Daoy (cell line): ENCODE data around the gene LDLRAD2. TPM values are rescaled to one million over a fixed set of nuclear protein-coding genes. Genes with fewer than 3 reads are reported as not detected.

ENCODE experiments used
- DNase-seq: peaks from one replicate; pipeline ENCODE4 v3.0.0-alpha.2; 2015; ENCODE audit warnings: low read depth
- total RNA-seq: library from RNA; depleted of rRNA; stranded (reverse); fragments of >200 nt; shearing (Covaris generic); gene quantifications from 2 replicates; pipeline ENCODE4 v1.2.3, GENCODE V29; 2014; rRNA removed

The LDLRAD2 gene
- total RNA-seq, 1 experiment from 2014 or later, result not detected

- DNase-seq, result no peak
Measured at GRCh38 chr1:21860971-21861370, 48.9 kb downstream of the LDLRAD2 start.

- DNase-seq, result peak; percentile 56
Measured at GRCh38 chr1:21861602-21862429, 49.8 kb downstream of the LDLRAD2 start.

GRCh38 chr1:21863981-21864380 is 51.9 kb downstream of the LDLRAD2 start:
- DNase-seq, result no peak

GRCh38 chr1:21864730-21865129 is 52.7 kb downstream of the LDLRAD2 start:
- DNase-seq, result no peak

- DNase-seq, result no peak
Measured at GRCh38 chr1:21865609-21865942, 53.5 kb downstream of the LDLRAD2 start.

- DNase-seq, result no peak
Measured at GRCh38 chr1:21865943-21866706, 54.1 kb downstream of the LDLRAD2 start.

- DNase-seq, result no peak
Measured at GRCh38 chr1:21866707-21867043, 54.6 kb downstream of the LDLRAD2 start.

- DNase-seq, result no peak
Measured at GRCh38 chr1:21867451-21867996, 55.5 kb downstream of the LDLRAD2 start.

GRCh38 chr1:21868482-21868881 is 56.4 kb downstream of the LDLRAD2 start:
- DNase-seq, result no peak

GRCh38 chr1:21868941-21869454 is 56.9 kb downstream of the LDLRAD2 start:
- no peak for DNase-seq

GRCh38 chr1:21869620-21870121 is 57.6 kb downstream of the LDLRAD2 start:
- peak; percentile 96 for DNase-seq

GRCh38 chr1:21870611-21871010 is 58.5 kb downstream of the LDLRAD2 start:
- DNase-seq, result no peak

- peak; percentile 36 for DNase-seq
Measured at GRCh38 chr1:21871943-21872342, 59.9 kb downstream of the LDLRAD2 start.

- DNase-seq, result no peak
Measured at GRCh38 chr1:21872445-21873079, 60.5 kb downstream of the LDLRAD2 start.

GRCh38 chr1:21873174-21873573 is 61.1 kb downstream of the LDLRAD2 start:
- DNase-seq, result no peak

GRCh38 chr1:21873761-21874160 is 61.7 kb downstream of the LDLRAD2 start:
- no peak for DNase-seq

- DNase-seq, result no peak
Measured at GRCh38 chr1:21874328-21874727, 62.3 kb downstream of the LDLRAD2 start.

Other genes starting within 250 kb of the LDLRAD2 start
- 0.39 and 0.80 TPM in 2 replicates for gene RAP1GAP, start 142.9 kb upstream of the LDLRAD2 start, total RNA-seq
- 28.6 and 29.2 TPM in 2 replicates for gene USP48, start 29.1 kb upstream of the LDLRAD2 start, total RNA-seq
- 14.2 and 14.7 TPM in 2 replicates for gene HSPG2, start 125.0 kb downstream of the LDLRAD2 start, total RNA-seq
- not detected in 2 replicates for gene CELA3B, start 164.8 kb downstream of the LDLRAD2 start, total RNA-seq
- gene CELA3A, start 189.4 kb downstream of the LDLRAD2 start, total RNA-seq, result not detected in 2 replicates
- gene CDC42, start 240.4 kb downstream of the LDLRAD2 start, total RNA-seq, result 404 and 424 TPM in 2 replicates